Stimulated activated naive CD4-positive, alpha-beta T cell treated with Interleukin-2 at 50 U/mL for 16 hours (primary cell): ENCODE data around the gene ARHGEF33.
A peak's percentile ranks its signal among the peaks of the same experiment; 100 is the strongest.

Source experiments
- DNase-seq: peaks from one replicate; lab custom pipeline; 2025; lab: John Stamatoyannopoulos, UW

The ARHGEF33 gene

DNA sequence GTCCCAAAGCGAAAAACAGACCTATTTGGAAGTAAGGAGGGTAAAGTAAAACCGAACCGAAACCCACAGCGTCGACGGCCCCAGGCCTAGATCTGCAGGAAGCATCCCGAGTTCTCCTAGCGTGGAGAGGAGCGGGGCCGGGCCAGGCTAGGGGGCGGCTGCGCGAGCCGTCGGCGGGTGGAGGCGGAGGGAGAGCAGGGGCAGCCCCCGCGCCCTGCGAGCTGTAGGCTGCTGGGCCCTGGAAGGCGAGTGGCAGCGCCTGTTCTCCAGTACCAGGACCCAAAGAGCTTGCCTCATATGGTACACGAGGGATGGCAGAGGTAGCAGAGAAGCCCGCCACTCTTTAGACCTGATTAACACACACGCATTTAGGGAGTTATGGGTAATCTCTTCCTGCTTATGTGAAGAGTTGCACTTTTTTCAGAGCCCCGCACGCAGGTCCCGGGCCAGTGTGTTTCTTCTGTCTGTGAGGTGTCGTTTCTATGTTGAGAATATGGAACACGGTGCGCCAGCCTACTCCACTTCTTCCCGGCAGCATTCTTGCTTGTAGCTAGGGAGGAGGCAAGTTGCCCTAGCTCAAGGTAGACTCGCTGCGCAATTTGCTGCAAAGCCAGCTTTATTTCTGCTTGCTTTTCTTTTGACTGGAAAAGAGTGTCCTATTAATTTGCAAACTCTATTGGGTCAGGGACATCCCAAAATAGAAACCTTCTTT is 71.1 kb downstream of the ARHGEF33 start:
- no peak for DNase-seq

GRCh38 chr2:38966006-38966405 is 76.3 kb downstream of the ARHGEF33 start:
- DNase-seq = no peak

- no peak for DNase-seq
Measured at GRCh38 chr2:38966678-38967077, 77.0 kb downstream of the ARHGEF33 start.

DNA sequence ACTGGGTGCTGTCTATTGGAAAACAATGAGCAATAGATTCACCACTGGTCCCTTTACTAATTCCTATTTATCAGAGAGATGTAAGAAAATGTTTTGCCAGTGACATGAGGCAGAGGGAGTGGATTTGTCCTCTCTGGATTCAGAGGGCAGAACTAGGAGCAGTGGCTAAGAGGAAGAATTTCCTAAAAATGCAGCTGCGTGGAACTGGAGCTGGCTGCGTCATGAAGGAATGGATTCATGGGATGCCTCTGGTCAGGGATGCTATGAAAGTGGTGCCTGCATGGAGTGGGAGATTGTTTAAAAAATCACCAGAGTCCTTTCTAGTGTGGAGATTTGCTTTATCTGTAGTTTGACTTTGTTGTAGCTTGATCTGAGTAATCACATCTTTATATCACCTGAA is 78.3 kb downstream of the ARHGEF33 start:
- no peak for DNase-seq

DNA sequence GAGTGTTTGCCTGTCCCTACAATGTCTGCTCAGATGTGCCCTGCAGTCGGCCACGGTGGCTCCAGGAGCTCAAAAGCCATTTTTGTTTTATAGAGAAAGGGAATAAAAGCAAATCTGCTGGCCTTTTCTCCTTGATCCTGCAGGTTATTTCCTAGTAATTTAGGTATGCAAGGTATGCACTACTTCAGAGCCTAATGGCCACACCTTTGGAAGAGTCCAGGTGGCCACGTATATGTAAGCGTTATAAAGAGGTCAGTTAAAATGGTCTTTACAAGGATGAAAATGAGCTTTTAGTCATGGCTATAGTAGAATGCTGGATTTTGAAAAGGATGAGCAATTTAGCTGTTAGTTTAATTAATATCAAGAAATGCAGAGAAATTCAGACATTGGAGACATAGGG is 81.7 kb downstream of the ARHGEF33 start:
- no peak for DNase-seq

GRCh38 chr2:38973266-38973665 is 83.6 kb downstream of the ARHGEF33 start:
- DNase-seq = no peak

DNA sequence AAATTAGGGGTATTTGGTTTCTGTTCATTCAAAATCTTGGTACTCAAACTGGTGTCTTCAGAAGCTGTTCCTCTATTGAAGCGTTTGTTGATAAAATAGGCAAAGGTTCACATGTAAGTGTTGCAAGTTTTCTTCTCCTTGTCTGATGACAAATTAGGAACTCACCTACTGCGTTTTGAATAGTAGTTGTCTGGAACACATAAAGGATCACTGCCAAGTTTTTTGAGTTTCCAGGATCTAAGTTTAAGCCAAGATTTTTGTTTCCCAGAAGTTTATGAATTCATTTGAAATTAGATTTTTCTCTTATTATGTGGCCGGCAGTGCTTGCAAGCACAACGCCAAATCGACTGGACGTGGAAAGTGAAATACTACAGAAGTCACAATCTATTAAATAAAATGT is 85.4 kb downstream of the ARHGEF33 start:
- no peak for DNase-seq

DNA sequence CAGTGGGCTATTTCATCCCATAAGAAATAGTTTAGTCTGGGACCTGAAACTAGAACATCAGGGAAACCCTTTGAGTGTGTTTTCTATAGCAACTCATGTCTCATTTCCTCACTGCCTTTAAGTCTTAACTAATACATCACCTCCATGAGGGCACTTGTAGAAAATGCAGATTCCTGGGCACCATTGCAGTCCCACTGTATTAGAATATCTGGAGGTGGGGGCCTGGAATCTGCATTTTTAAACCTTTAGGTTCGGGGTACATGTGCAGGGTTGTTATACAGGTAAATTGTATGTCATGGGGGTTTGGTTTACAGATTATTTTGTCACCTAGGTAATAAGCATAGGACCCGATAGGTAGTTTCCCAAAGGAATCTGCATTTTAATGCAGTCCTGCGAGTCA is 87.4 kb downstream of the ARHGEF33 start:
- no peak for DNase-seq

- no peak for DNase-seq
Measured at GRCh38 chr2:38978296-38978903, 88.7 kb downstream of the ARHGEF33 start.

DNA sequence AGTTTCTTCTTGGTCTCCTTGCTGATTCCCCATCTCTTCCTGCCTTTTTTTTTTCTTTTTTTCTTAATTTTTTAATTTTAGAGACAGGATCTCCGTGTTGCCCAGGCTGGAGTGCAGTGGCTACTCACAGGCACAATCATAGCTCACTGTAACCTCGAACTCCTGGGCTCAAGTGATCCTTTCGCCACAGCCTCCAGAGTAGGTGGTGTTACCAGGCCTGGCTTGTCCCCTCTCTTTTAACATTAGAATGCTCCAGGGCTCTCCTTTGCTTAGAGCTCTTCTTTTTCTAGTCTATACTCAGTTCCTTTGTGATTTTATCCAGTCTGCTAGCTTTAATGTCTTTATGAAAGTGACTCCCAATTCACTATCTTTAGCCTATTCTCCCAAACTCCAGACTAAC is 89.2 kb downstream of the ARHGEF33 start:
- no peak for DNase-seq

GRCh38 chr2:38981003-38981669 is 91.5 kb downstream of the ARHGEF33 start:
- no peak for DNase-seq

- DNase-seq = no peak
Measured at GRCh38 chr2:38981670-38982357, 92.1 kb downstream of the ARHGEF33 start.

DNA sequence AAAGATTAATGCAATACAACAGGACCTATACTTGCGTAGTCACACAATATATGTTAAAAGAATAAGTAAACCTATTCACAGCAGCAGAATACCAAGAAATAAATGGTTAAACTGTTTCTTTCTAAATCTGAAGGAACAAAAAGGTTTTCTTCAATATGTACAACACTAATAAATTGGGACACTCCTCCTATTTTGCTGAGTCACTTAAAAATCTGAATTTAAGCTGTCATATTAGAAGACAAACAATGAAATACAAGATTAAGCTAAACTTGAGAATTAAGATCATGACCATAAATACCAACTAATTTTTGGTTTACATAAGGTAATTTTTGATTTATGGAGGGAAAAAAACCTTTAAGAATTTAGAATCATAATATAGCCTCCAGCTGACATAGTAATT is 92.8 kb downstream of the ARHGEF33 start:
- DNase-seq = no peak

- no peak for DNase-seq
Measured at GRCh38 chr2:38988716-38989115, 99.0 kb downstream of the ARHGEF33 start.

DNA sequence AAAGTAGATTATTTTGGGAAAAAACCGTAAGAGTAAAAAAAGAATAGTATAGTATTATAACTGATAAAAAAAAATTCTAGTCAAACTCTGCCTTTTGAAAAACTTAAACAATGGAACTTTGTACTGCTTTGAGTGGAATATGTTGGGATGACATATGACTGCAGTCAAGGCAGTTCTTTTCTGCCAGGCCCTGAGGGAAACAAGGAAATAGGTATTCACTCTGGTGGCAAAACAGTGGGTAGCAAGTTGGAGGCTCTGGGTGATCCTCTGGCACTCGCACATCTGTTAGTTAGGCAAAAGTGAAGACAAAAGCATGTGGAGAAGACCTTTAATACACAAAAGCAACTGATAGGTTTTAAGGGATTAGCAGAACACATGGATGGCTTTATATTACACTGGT is 102.2 kb downstream of the ARHGEF33 start:
- DNase-seq = no peak

DNA sequence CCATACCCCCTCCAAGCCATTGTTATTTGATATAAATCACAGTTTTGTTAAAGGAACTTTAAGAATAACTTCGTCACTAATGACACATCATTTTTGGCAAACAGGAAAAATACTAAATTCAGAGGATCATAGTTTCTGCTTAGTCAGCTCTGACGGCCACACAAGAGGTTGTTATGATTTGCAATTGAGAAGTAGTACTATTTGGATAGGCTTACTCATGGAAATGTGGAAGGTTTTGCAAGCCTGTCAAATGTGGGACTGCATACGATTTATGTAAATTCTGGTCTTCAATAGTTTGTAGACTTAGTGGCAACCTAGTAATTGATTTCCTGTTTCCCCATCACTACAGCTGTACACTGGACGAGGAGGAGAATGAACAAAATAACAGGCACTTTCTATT is 108.1 kb downstream of the ARHGEF33 start:
- DNase-seq = no peak

GRCh38 chr2:39000552-39000951 is 110.9 kb downstream of the ARHGEF33 start:
- DNase-seq = no peak

DNA sequence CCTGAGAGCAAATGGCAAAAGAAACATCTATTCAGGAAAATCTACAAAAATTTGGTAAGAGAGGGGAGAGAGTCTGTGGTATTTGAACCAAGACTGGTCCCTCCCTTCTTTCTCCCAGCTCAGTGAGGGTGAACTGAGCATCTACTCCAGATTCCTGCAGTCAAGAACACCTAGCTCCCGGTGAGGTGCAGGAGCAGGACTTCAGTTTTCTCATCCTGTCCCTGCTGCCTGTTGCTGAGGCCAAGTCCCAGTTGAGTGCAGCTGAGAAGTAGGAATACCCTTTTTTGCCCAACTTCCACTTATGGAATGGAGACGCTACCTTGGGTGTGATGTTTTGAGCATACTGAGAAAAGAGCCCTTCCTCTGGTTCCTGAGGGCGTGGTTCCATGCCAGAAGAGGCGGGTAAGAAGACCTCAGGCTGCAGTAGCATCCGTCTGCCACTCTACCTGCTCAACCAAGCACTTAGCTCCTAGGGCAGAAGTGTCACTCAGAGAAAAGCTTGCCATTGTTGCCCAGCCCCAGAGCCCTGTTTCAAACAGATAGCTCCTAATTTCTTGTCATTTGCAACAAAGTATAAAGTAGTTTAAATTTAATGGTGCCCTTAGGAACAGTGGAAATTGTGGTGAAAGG is 118.3 kb downstream of the ARHGEF33 start:
- DNase-seq = no peak

DNA sequence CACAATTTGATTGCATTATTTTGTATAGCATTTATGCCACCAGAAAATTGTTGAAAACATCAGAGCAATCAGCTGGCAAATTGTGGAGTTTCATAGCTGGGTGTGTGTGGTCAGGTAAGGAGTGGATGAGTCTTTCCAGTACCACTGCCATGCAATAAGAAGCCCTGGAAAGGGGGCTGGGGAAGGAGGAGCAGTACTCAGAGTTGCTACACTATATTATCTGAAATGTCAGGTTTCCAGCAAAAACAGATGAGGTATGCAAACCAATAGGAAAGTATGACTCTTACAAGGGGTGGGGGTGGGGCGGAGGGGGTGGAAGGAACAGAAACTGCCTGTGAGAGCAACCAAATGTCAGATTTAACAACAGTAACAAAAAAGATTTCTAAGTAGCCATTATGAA is 119.0 kb downstream of the ARHGEF33 start:
- DNase-seq = peak; percentile 12

GRCh38 chr2:39013871-39014270 is 124.2 kb downstream of the ARHGEF33 start:
- DNase-seq = no peak

GRCh38 chr2:39015424-39015823 is 125.7 kb downstream of the ARHGEF33 start:
- no peak for DNase-seq

GRCh38 chr2:39017334-39017733 is 127.7 kb downstream of the ARHGEF33 start:
- DNase-seq = no peak
